Measurements from ENCODE around the gene FAM210B. TPM values are rescaled to one million over a fixed set of nuclear protein-coding genes. Genes with fewer than 3 reads are reported as not detected.

The FAM210B gene
- total and polyA plus RNA-seq, 2 of the 8 experiments (the other 6 are each of a cell fraction or from before 2014, with no cell fraction given), result 9.4 to 15.0 TPM

DNA sequence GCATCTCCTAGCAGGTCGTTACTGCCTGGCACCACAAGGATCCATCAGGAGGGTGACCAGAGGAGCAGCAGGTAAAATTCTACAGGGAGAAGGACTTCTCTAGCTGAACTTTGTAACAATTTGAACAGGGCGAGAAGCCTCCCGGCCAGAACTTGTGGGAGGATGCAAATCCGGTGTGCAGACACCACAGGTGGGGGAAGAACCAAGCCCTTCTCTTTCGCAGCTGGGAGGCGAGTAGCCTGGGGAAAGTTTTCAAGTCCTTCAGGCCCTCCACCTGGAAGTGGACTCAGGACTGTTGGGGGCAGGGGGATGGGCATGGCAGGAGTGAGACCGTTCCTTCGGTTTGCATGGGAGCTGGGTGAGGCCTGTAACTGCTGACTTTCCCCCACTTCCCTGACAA is 42.7 kb upstream of the FAM210B start (continued):
- TF ChIP-seq BACH1 (IDR thresholded peaks at IDR 0.05; ENCODE audit: low read length) (no peak), RXRA (IDR thresholded peaks at IDR 0.05; ENCODE audit: insufficient read depth, low read depth, low read length) (no peak), SIN3A (conservative IDR thresholded peaks at IDR 0.05 in 1 of 2, IDR thresholded peaks at IDR 0.05 in 1 of 2; ENCODE audit: low read depth in 1 of 2, low read length in 2 of 2) (no peak), SP1 (IDR thresholded peaks at IDR 0.05; ENCODE audit: low read depth, low read length) (no peak)

Measured in H1 (cell line).